Ovary (tissue), 9 donors: ENCODE data around the gene ABHD6. TPM values are rescaled to one million over a fixed set of nuclear protein-coding genes. Genes with fewer than 3 reads are reported as not detected.

ENCODE experiments used
- DNase-seq, 5 donors: peaks; one replicate each; pipeline ENCODE4 v3.0.0-alpha.2; 2019 to 2020
- H3K27ac ChIP-seq, 2 donors: fragments of 200-600 bp; one replicate each; pipeline versions ENCODE4 v1.5.1 to v1.8.0; 2019 to 2022
- H3K27me3 ChIP-seq: fragments of 200-600 bp; one replicate; pipeline ENCODE4 v1.8.0; 2022
- H3K36me3 ChIP-seq: fragments of 200-600 bp; sonication (generic); one replicate; pipeline ENCODE4 v1.5.1; 2019
- H3K4me1 ChIP-seq: one replicate; pipeline ENCODE4 v1.8.1; 2013; ENCODE audit warnings: mild to moderate bottlenecking, moderate library complexity; ENCODE audit not compliant: insufficient read depth
- H3K4me3 ChIP-seq: fragments of 200-600 bp; sonication (generic); one replicate; pipeline ENCODE4 v1.5.1; 2017
- H3K9me3 ChIP-seq, 2 donors: fragments of 200-600 bp in 1 of 2; sonication (generic) in 1 of 2; one replicate each; pipeline versions ENCODE4 v1.5.1 to v1.8.1; 2013 to 2019; ENCODE audit warnings: mild to moderate bottlenecking in 1 of 2, moderate library complexity in 1 of 2
- CTCF ChIP-seq, 3 donors: fragments of 450-650 bp in 2 of 3; fragments of 200-600 bp in 1 of 3; IDR thresholded peaks; one replicate each; pipeline versions ENCODE4 v1.5.1 to v1.8.0; 2016 to 2022; ENCODE audit warnings: antibody characterized with exemption in 3 of 3, mild to moderate bottlenecking in 1 of 3
- EP300 ChIP-seq: sonication (generic); formaldehyde crosslinking; IDR thresholded peaks from one replicate; pipeline ENCODE4 v1.6.1; 2017; ENCODE audit warnings: antibody characterized with exemption
- POLR2A ChIP-seq: fragments of 450-650 bp; IDR thresholded peaks from one replicate; pipeline ENCODE4 v1.6.1; 2017; ENCODE audit warnings: antibody characterized with exemption, mild to moderate bottlenecking, moderate library complexity
- WGBS, 3 donors: extraction: QIAGEN DNeasy Blood & Tissue Kit in 1 of 3; methylation state at CpG; one replicate each; pipeline versions ENCODE4 v1.1.5 to v1.1.7; 2013 to 2017; 5-methylcytosine and 5-hydroxymethylcytosine counted together
- intact Hi-C, 4 donors: fragments of 100-400 bp; cut with DNase I; formaldehyde crosslinking; loops; one replicate each; pipeline versions ENCODE4 v1.11.0 to v1.15.1; 2022 to 2023
- polyA plus RNA-seq, 2 donors: library from polyadenylated mRNA; stranded (reverse); fragments of 200-250 nt in 1 of 2; fragments of 350-450 nt in 1 of 2; fragmentation: Illumina TruSeq in 1 of 2; extraction: RNeasy Lipid Tissue Mini Kit (QIAGEN cat#74804) in 1 of 2; gene quantifications; one replicate each; pipeline ENCODE4 v1.2.3, GENCODE V29; 2013 to 2014
- total RNA-seq, 7 donors: library from RNA; depleted of rRNA in 2 of 7; stranded (reverse); fragments of >200 nt in 2 of 7; fragmentation: NEBNext Ultra II Directional in 3 of 7; extraction: Animal tissue kit (Norgen Biotek cat#: 25700) in 3 of 7; gene quantifications; one replicate each; pipeline versions ENCODE4 v1.1.0 to v1.2.4, GENCODE V29; 2016 to 2023
- donor health status: DM: no; HTN: no; CAD: no; lungs with moderate emphysema.
- donor health status: DM: no; HTN: no; CAD: no.
- donor health status: Bipolar disorder and iron deficiency.
- donor health status: DM: yes; HTN: yes; CAD: no.
- donor health status: DM: no; HTN: no; CAD: no.
- donor health status: DM: yes; HTN: yes; CAD: no.

ABHD6 gene
- total and polyA plus RNA-seq, 9 donors, result 4.8 to 36.6 (median 10.5) TPM

- H3K4me3 ChIP-seq, result no peak overlapping the region
- H3K36me3 ChIP-seq, result no peaks in the 10 kb centered on the region
- TF ChIP-seq POLR2A (no peak), EP300 (no peak), CTCF (IDR thresholded peaks at IDR 0.05) (no peak)
- H3K4me1 ChIP-seq, result no peaks in the 10 kb centered on the region
- H3K27me3 ChIP-seq, result no peaks in the 10 kb centered on the region
- H3K27ac ChIP-seq, result no peak overlapping the region
- intact Hi-C loops, result loop anchor here in 3 of 4 donors (5.0 to 10.0 kb wide), 4 partner anchors 62 to 120 kb away; partner anchors contain the start of gene ABHD6 (in 1 of the 3)
- DNase-seq, result no peak
- no peaks in the 10 kb centered on the region for H3K9me3 ChIP-seq
- 52 to 68% (median 57%) methylated on average over 6 of the region's 6 CpGs for WGBS, 3 donors
Observed at GRCh38 chr3:58296843-58297242, 59.3 kb downstream of the ABHD6 start.

- no peaks in the 10 kb centered on the region for H3K36me3 ChIP-seq
- no peaks in the 10 kb centered on the region for H3K4me1 ChIP-seq
- no peak for TF ChIP-seq EP300
- no peak for TF ChIP-seq POLR2A
- no peak for TF ChIP-seq CTCF (IDR thresholded peaks at IDR 0.05)
- 72 to 77% (median 74%) methylated on average over 3 of the region's 3 CpGs for WGBS, 3 donors
- no peak overlapping the region for H3K27ac ChIP-seq
- no peak for DNase-seq
- no peaks in the 10 kb centered on the region for H3K9me3 ChIP-seq
- no peak overlapping the region for H3K4me3 ChIP-seq
- intact Hi-C loops, result loop anchor here in 3 of 4 donors (5.0 to 10.0 kb wide), 4 partner anchors 63 to 121 kb away; partner anchors contain the start of gene ABHD6 (in 1 of the 3)
- no peaks in the 10 kb centered on the region for H3K27me3 ChIP-seq
Observed at GRCh38 chr3:58298190-58298589, 60.6 kb downstream of the ABHD6 start.

GRCh38 chr3:58299075-58299474 lies 61.5 kb downstream of the ABHD6 start:
- Histone ChIP-seq H3K27ac (no peak overlapping the region), H3K4me1 (no peaks in the 10 kb centered on the region), H3K9me3 (no peaks in the 10 kb centered on the region), H3K4me3 (no peak overlapping the region), H3K36me3 (no peaks in the 10 kb centered on the region), H3K27me3 (no peaks in the 10 kb centered on the region)
- DNase-seq, result no peak
- intact Hi-C loops, result loop anchor here in 3 of 4 donors (5.0 to 10.0 kb wide), 4 partner anchors 64 to 122 kb away; partner anchors contain the start of gene ABHD6 (in 1 of the 3)
- 48 to 57% (median 52%) methylated on average over 2 of the region's 2 CpGs for WGBS, 3 donors
- no peak for TF ChIP-seq POLR2A
- TF ChIP-seq CTCF (IDR thresholded peaks at IDR 0.05), result no peak

- H3K27me3 ChIP-seq, result no peaks in the 10 kb centered on the region
- no peak for DNase-seq
- TF ChIP-seq CTCF (IDR thresholded peaks at IDR 0.05) (peak; percentile 55 to 59 (median 58)), EP300 (no peak)
- H3K4me3 ChIP-seq, result no peak overlapping the region
- H3K4me1 ChIP-seq, result no peaks in the 10 kb centered on the region
- H3K9me3 ChIP-seq, result no peaks in the 10 kb centered on the region
- intact Hi-C loops, result loop anchor here (2.0 to 10.0 kb wide), 6 partner anchors 63 to 123 kb away; partner anchors contain the start of gene ABHD6 (in 3 of the 4)
- no peaks in the 10 kb centered on the region for H3K36me3 ChIP-seq
- 10% methylated on average over 8 of the region's 8 CpGs for WGBS, 3 donors
- no peak overlapping the region for H3K27ac ChIP-seq
Observed at GRCh38 chr3:58299839-58300516, 62.4 kb downstream of the ABHD6 start.
